HepG2 (cell line): Measurements from ENCODE around the gene CEP131.

ENCODE experiments used
- CTCF ChIP-seq: sonication (generic); formaldehyde crosslinking; IDR thresholded peaks from 2 replicates; pipeline ENCODE4 v1.5.0; 2020; ENCODE audit warnings: mild to moderate bottlenecking, missing genetic modification reagents, moderate library complexity
- EP300 ChIP-seq, 3 experiments: sonication (generic) in 1 of 3; formaldehyde crosslinking in 1 of 3; IDR thresholded peaks; 2 replicates each; pipeline versions ENCODE4 v1.5.1 to v1.6.1; 2011 to 2020; ENCODE audit warnings: low read depth in 2 of 3, low read length in 2 of 3, borderline replicate concordance in 1 of 3, improper control_type of control experiment in 1 of 3, mild to moderate bottlenecking in 1 of 3, missing genetic modification reagents in 1 of 3, moderate library complexity in 1 of 3
- HIVEP1 ChIP-seq: sonication (generic); formaldehyde crosslinking; IDR thresholded peaks from 2 replicates; pipeline ENCODE4 v1.4.0; 2020; ENCODE audit warnings: mild to moderate bottlenecking, missing genetic modification reagents
- HNRNPUL1 ChIP-seq: fragments of 200-400 bp; formaldehyde crosslinking; IDR thresholded peaks from 2 replicates; pipeline ENCODE4 v1.6.1; 2017; ENCODE audit warnings: low read depth, mild to moderate bottlenecking, low read length, moderate library complexity
- NFATC3 ChIP-seq: sonication (generic); formaldehyde crosslinking; IDR thresholded peaks from 2 replicates; pipeline ENCODE4 v1.5.1; 2020; ENCODE audit warnings: mild to moderate bottlenecking, missing genetic modification reagents
- NFYB ChIP-seq: sonication (generic); formaldehyde crosslinking; IDR thresholded peaks from 2 replicates; pipeline ENCODE4 v1.4.0; 2020; ENCODE audit warnings: missing genetic modification reagents
- POLR2A ChIP-seq, 2 experiments: IDR thresholded peaks; 2 replicates each; pipeline ENCODE4 v1.6.1; 2011; ENCODE audit warnings: low read depth in 2 of 2, low read length in 2 of 2, mild to moderate bottlenecking in 1 of 2, moderate library complexity in 1 of 2; ENCODE audit not compliant: insufficient read depth in 1 of 2
- POLR2AphosphoS2 ChIP-seq: IDR thresholded peaks from 2 replicates; pipeline ENCODE4 v1.6.1; 2011; ENCODE audit warnings: low read depth, low read length, improper control_type of control experiment
- SCMH1 ChIP-seq: sonication (generic); formaldehyde crosslinking; IDR thresholded peaks from 2 replicates; pipeline ENCODE4 v1.9.0; 2021; ENCODE audit warnings: missing genetic modification reagents, mild to moderate bottlenecking, borderline replicate concordance

- no peak for TF ChIP-seq POLR2AphosphoS2
- TF ChIP-seq CTCF (CRISPR knock-in tag) = no peak
- TF ChIP-seq POLR2A (IDR thresholded peaks at IDR 0.05; ENCODE audit: insufficient read depth in 1 of 2, low read depth in 2 of 2, low read length in 2 of 2) = no peak
- no peak for TF ChIP-seq HNRNPUL1
- no peak for TF ChIP-seq NFATC3 (CRISPR knock-in tag)
- no peak for TF ChIP-seq NFYB (CRISPR knock-in tag)
- no peak for TF ChIP-seq EP300 (IDR thresholded peaks at IDR 0.05; ENCODE audit: low read depth in 2 of 2, low read length in 2 of 2)
- TF ChIP-seq EP300 (CRISPR knock-in tag; IDR thresholded peaks at IDR 0.05; ENCODE audit: borderline replicate concordance) = no peak
- TF ChIP-seq HIVEP1 (CRISPR knock-in tag) = no peak
- TF ChIP-seq SCMH1 (CRISPR knock-in tag) = no peak
Observed at GRCh38 chr17:81229666-81229920, 6.8 kb upstream of the CEP131 start.
